ENCODE results near the gene ELL3.

The ELL3 gene

DNA sequence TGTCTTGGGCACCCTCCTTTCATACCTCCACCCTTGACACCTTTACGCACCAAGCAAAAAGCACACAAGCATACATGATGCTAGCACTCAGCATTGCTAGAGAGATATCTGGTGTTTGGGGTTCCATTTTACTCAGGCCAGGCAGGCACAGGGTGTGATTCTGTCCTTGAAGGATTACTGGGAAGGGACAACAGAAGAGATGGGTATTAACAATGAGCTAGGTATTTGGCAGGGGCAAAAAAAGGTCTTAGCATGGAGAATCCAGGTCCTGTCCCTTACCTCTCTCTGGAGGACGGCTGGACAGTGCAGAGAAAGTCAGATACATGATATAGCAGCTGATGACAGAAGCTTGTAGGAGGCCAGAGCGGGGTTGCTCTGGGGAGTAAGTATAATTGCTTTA, 19.8 kb upstream of the ELL3 start:
- DNase-seq (ENCODE audit: low read depth) = no peak
- H3K4me3 ChIP-seq (ENCODE audit: low read depth, low read length) = no peak overlapping the region
- TF ChIP-seq, protein P1, sequence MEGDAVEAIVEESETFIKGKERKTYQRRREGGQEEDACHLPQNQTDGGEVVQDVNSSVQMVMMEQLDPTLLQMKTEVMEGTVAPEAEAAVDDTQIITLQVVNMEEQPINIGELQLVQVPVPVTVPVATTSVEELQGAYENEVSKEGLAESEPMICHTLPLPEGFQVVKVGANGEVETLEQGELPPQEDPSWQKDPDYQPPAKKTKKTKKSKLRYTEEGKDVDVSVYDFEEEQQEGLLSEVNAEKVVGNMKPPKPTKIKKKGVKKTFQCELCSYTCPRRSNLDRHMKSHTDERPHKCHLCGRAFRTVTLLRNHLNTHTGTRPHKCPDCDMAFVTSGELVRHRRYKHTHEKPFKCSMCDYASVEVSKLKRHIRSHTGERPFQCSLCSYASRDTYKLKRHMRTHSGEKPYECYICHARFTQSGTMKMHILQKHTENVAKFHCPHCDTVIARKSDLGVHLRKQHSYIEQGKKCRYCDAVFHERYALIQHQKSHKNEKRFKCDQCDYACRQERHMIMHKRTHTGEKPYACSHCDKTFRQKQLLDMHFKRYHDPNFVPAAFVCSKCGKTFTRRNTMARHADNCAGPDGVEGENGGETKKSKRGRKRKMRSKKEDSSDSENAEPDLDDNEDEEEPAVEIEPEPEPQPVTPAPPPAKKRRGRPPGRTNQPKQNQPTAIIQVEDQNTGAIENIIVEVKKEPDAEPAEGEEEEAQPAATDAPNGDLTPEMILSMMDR (IDR thresholded peaks at IDR 0.05; ENCODE audit: low read depth, low read length) = no peak
- TF ChIP-seq MYC (IDR thresholded peaks at IDR 0.05; ENCODE audit: low read depth, low read length) (no peak), POLR2A (IDR thresholded peaks at IDR 0.05; ENCODE audit: extremely low read depth, insufficient read length) (no peak)
- TF ChIP-seq, protein P2, sequence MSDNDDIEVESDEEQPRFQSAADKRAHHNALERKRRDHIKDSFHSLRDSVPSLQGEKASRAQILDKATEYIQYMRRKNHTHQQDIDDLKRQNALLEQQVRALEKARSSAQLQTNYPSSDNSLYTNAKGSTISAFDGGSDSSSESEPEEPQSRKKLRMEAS (IDR thresholded peaks at IDR 0.05; ENCODE audit: low read depth, low read length) = no peak

DNA sequence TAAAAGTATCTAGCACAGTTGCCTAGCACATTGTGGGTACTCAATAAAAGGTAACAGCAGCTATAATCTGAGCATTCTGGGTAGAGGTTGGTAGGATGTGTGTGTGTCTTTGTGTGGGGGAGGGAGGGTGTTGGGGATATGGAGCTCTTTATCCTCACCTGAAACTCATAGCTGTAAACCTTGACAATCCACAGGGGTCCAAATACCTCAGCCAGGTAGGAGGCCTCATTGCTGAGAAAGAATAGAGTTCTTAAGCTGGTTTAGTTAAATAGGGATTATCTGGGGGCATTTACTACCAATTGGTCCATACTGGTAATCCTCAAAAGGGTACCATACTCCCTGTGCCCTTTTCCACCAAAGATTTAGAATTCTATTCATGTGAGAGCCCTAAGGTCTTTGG, 19.2 kb upstream of the ELL3 start:
- H3K4me3 ChIP-seq (ENCODE audit: low read depth, low read length) = no peak overlapping the region
- TF ChIP-seq MYC (IDR thresholded peaks at IDR 0.05; ENCODE audit: low read depth, low read length) (no peak), POLR2A (IDR thresholded peaks at IDR 0.05; ENCODE audit: extremely low read depth, insufficient read length) (no peak)
- TF ChIP-seq, protein P1 (IDR thresholded peaks at IDR 0.05; ENCODE audit: low read depth, low read length) = no peak
- TF ChIP-seq, protein P2 (IDR thresholded peaks at IDR 0.05; ENCODE audit: low read depth, low read length) = no peak

DNA sequence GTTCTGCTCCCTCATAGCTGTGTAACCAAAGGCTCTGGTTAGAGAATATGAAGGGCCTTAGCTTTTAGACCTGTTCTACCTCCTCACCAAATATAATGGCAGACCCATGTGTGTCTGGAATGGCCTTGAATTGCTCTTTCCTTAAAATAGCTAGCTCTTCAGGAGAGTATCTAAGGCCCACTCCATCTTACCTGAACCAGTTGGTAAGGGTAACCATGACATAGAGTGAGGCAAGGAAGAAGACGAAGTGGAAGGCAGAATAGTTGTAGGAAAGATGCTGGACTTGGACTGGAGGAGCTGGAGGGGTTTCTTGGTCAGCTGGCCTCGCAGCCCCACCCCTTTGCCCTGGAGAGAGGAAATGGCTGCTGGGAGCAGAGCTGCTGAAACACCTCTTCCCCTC, 18.4 kb upstream of the ELL3 start:
- DNase-seq (ENCODE audit: low read depth) = no peak
- TF ChIP-seq POLR2A (IDR thresholded peaks at IDR 0.05; ENCODE audit: extremely low read depth, insufficient read length) (no peak), MYC (IDR thresholded peaks at IDR 0.05; ENCODE audit: low read depth, low read length) (no peak)
- TF ChIP-seq, protein P2 (IDR thresholded peaks at IDR 0.05; ENCODE audit: low read depth, low read length) = no peak
- TF ChIP-seq, protein P1 (IDR thresholded peaks at IDR 0.05; ENCODE audit: low read depth, low read length) = no peak
- no peak overlapping the region for H3K4me3 ChIP-seq (ENCODE audit: low read depth, low read length)

More for the DNA sequence above, 19.2 kb upstream of the ELL3 start:
- DNase-seq (ENCODE audit: low read depth) = no peak

DNA sequence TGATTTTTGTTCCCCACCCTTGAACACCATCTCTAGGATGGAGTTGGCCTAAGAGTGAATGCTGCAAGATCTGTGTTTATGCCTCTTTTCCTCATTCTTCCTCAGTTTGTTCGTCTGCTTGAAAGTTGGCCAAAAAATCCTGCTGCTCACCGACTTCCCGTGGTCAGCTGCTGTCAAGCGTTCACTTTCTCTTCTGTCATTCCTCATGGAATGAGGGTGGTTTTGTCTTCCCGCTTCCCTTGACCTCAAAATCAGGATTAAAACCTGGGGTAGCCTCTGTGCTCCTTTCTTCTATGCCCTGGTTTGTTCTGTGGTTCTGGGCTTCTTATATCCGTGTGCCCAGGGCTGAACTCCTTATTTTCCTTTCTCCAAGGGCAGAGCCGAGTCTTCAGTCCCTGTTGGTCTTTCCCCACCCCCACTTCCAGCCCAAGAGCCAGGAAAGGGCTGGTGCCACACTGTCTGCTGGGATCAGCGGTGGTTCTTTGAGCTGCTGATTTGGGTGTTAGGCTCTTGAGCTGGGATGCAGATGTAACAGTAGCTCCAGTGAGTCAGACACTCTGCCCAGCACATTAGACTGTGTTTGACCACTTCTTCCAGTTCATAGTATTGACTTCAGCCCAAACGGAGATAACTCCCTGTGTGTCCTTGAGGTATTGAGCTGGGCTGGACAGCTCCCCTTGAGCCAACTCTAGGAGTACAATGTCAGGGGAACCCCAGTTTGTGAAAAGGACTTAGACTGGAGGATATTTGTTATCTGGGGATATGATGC, 17.7 kb upstream of the ELL3 start:
- TF ChIP-seq, protein P1 (IDR thresholded peaks at IDR 0.05; ENCODE audit: low read depth, low read length) = no peak
- no peak overlapping the region for H3K4me3 ChIP-seq (ENCODE audit: low read depth, low read length)
- DNase-seq (ENCODE audit: low read depth) = no peak

DNA sequence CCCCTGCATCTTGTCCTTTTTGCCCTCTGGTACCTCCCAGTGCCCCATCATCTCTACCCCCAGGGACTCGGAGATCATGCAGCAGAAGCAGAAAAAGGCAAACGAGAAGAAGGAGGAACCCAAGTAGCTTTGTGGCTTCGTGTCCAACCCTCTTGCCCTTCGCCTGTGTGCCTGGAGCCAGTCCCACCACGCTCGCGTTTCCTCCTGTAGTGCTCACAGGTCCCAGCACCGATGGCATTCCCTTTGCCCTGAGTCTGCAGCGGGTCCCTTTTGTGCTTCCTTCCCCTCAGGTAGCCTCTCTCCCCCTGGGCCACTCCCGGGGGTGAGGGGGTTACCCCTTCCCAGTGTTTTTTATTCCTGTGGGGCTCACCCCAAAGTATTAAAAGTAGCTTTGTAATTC, 16.9 kb upstream of the ELL3 start:
- no peak for TF ChIP-seq MYC (IDR thresholded peaks at IDR 0.05; ENCODE audit: low read depth, low read length)
- TF ChIP-seq, protein P2 (IDR thresholded peaks at IDR 0.05; ENCODE audit: low read depth, low read length) = no peak
- no peak for TF ChIP-seq POLR2A (IDR thresholded peaks at IDR 0.05; ENCODE audit: extremely low read depth, insufficient read length)
- TF ChIP-seq, protein P1 (IDR thresholded peaks at IDR 0.05; ENCODE audit: low read depth, low read length) = no peak
- DNase-seq (ENCODE audit: low read depth) = no peak
- H3K4me3 ChIP-seq (ENCODE audit: low read depth, low read length) = peak overlapping the region; percentile 95

Measured in NB4 (cell line).